Cardiac muscle cell (in vitro differentiated cells and primary cell): ENCODE data around the gene HNRNPF. TPM values are rescaled to one million over a fixed set of nuclear protein-coding genes. Genes with fewer than 3 reads are reported as not detected.
"Not testable (repeated sequence)": the region's sequence is repeated elsewhere in the genome, so short reads cannot be mapped to it uniquely, and the experiment has no call there.

Experiments
- DNase-seq, 2 donors: peaks; one replicate each; pipeline versions ENCODE4 v3.0.0 to v3.0.0-alpha.2; 2010 to 2017; ENCODE audit warnings: low read depth in 1 of 2, low spot score in 1 of 2
- H3K27ac ChIP-seq: fragments of 200-600 bp; sonication (generic); 2 replicates; pipeline ENCODE4 v1.5.1; 2016
- H3K27me3 ChIP-seq: fragments of 200-600 bp; sonication (generic); 2 replicates; pipeline ENCODE4 v1.6.0; 2016; ENCODE audit warnings: control low read depth
- H3K36me3 ChIP-seq: fragments of 200-600 bp; sonication (generic); 2 replicates; pipeline ENCODE4 v1.5.1; 2016; ENCODE audit warnings: control low read depth
- H3K4me1 ChIP-seq: fragments of 200-600 bp; sonication (generic); 2 replicates; pipeline ENCODE4 v1.8.1; 2017; ENCODE audit warnings: low read depth, mild to moderate bottlenecking, mixed run types
- H3K4me3 ChIP-seq: fragments of 200-600 bp; sonication (generic); 2 replicates; pipeline ENCODE4 v1.5.1; 2016; ENCODE audit warnings: mild to moderate bottlenecking
- H3K9me3 ChIP-seq: fragments of 200-600 bp; sonication (generic); 2 replicates; pipeline ENCODE4 v1.5.1; 2017; ENCODE audit warnings: low read depth, mild to moderate bottlenecking, control low read depth
- polyA plus RNA-seq: library from polyadenylated mRNA; unstranded; fragments of >200 nt; fragmentation: Nextera tagmentation; extraction: Ambion mirVana; gene quantifications from 2 replicates; pipeline ENCODE4 v1.2.1, GENCODE V29; 2016
- total RNA-seq: library from RNA; depleted of rRNA; stranded (reverse); fragments of >200 nt; gene quantifications from 2 replicates; pipeline ENCODE4 v1.2.3, GENCODE V29; 2016
- TF ChIP-seq, protein P1 (sequence below): IDR thresholded peaks from 2 replicates; pipeline ENCODE4 v1.5.1; 2012; ENCODE audit warnings: low read depth, mild to moderate bottlenecking, low read length

The HNRNPF gene
- total and polyA plus RNA-seq, 2 experiments from 2014 or later: 111 to 180 TPM

DNA sequence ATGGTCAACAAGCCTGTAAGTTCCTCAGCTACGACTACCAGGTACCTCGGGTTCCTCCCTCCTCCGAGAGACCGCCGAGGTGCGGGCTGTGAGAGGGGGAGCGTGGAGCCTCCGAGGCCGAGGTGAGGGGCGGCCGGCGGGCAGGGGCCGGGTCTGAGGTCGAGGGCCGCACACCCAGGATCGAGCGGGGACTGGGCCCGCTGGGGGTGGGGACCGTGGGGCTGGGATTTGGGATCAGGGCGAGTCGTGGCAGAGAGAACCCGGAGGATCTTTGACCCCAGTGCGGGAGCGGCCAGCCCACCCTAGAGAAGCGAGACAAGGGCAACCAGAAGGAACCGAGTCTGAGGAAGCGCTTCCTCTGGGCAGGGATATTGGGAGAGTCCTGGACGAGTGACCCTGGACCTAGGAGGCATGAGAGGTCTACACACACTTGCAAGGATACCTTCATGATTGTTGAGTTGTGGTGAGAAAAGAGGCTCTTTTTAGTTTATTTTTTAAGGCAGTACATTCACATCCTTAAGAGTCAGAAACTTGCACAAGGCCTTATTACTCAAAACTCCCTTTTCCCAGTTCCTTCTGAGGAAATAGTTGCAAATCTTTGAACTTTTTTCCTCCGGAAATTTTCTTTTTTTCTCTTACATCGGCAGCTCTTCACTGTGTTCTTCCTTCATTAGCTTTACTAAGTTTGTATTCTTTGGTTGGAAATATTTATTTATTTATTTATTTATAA is 28.3 kb upstream of the HNRNPF start:
- DNase-seq: peak in 1 of 2 donors; percentile 13
- Histone ChIP-seq H3K4me3 (peak overlapping the region; percentile 52), H3K4me1 (no peaks in the 10 kb centered on the region), H3K9me3 (no peaks in the 10 kb centered on the region), H3K36me3 (no peaks in the 10 kb centered on the region), H3K27me3 (no peaks in the 10 kb centered on the region), H3K27ac (peak overlapping the region; percentile 93)
- TF ChIP-seq, protein P1, sequence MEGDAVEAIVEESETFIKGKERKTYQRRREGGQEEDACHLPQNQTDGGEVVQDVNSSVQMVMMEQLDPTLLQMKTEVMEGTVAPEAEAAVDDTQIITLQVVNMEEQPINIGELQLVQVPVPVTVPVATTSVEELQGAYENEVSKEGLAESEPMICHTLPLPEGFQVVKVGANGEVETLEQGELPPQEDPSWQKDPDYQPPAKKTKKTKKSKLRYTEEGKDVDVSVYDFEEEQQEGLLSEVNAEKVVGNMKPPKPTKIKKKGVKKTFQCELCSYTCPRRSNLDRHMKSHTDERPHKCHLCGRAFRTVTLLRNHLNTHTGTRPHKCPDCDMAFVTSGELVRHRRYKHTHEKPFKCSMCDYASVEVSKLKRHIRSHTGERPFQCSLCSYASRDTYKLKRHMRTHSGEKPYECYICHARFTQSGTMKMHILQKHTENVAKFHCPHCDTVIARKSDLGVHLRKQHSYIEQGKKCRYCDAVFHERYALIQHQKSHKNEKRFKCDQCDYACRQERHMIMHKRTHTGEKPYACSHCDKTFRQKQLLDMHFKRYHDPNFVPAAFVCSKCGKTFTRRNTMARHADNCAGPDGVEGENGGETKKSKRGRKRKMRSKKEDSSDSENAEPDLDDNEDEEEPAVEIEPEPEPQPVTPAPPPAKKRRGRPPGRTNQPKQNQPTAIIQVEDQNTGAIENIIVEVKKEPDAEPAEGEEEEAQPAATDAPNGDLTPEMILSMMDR: no peak

DNA sequence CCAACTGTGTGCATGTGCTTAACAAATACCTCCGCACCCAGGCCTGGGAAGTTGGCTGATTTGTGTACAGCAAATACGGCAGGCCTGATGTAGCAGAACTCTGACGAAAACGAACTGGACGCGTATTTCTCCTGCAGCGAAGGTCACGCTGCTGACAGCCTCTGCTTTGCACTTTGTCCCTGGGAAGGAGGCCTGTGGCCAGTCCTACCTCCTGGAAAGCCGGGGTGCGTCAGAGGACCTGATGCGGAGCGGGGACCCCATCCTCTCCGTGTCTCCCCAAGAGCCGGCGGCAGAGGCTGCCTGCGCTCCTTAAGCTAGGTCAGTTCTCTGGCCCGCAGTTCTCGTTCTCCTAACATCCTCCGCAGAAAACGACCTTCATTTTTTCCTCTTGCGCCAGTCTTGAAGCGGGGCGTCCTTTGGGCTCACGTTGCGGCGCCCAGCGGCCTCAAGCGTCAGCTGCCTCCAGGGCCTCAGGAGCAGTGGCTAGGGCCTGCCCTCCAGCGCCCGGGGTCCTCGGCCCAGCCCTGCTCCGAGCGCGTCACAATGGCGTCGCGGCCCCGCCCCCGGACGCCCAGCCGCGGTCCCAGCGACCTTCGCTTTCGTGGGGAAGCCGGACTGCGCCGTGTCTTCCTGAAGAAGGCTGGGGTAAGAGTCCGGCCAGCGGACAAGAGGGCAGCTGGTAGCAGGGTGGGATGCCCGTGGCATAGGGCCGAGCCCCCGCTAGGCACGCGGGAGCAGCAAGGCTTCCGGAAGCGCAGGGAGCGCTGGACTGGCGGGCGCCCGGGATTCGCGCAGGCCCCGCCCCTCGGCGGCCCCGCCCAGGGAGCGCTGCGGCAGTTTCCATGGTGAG is 27.5 kb upstream of the HNRNPF start, which contains the start of gene ZNF487:
TSS of gene ZNF487 (plus strand) at position 821 of the 850 bp plus-strand sequence. CDS start 38,703 bp downstream, outside the sequence.
- Histone ChIP-seq H3K27ac (peak within 1 kb of the TSS; percentile 93), H3K4me3 (peak within 1 kb of the TSS; percentile 52), H3K9me3 (no peaks in the 10 kb centered on the region), H3K4me1 (no peaks in the 10 kb centered on the region), H3K27me3 (no peaks in the 10 kb centered on the region), H3K36me3 (no peaks in the 10 kb centered on the region)
- TF ChIP-seq, protein P1: peak; percentile 31
- peak; percentile 92 to 93 for DNase-seq

DNA sequence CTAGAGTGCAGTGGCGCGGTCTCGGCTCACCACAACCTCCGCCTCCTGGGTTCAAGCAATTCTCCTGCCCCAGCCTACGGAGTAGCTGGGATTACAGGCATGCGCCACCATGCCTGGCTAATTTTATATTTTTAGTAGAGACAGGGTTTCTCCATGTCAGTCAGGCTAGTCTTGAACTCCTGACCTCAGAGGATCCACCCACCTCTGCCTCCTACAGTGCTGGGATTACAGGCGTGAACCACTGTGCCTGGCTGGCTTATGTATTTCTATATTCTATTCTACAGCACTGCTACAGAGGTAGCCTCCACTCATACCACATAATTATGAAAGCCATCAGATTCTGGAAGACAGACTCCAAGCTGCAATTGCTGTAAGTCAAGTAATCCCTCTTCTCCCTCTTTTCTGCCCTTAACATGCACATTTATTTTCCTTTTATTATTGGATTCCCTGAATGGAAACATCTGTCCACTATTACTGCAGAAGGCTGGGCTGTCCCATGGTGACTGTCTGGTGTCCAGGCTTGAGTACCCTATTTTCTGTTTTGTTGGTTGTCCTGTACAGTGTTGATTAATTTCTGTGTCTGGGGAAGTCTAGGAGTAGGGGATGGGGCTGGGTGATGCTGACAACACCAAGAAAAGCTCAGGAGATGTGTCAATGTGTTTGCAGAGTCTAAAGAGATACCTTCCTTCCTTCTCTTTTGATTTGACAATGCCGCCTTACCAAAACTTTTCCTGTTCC is 22.1 kb upstream of the HNRNPF start:
- no peak overlapping the region for H3K27ac ChIP-seq
- no peaks in the 10 kb centered on the region for H3K9me3 ChIP-seq
- no peaks in the 10 kb centered on the region for H3K36me3 ChIP-seq
- no peaks in the 10 kb centered on the region for H3K27me3 ChIP-seq
- H3K4me1 ChIP-seq: no peaks in the 10 kb centered on the region
- H3K4me3 ChIP-seq: no peak overlapping the region
- DNase-seq: no peak
- TF ChIP-seq, protein P1: no peak

DNA sequence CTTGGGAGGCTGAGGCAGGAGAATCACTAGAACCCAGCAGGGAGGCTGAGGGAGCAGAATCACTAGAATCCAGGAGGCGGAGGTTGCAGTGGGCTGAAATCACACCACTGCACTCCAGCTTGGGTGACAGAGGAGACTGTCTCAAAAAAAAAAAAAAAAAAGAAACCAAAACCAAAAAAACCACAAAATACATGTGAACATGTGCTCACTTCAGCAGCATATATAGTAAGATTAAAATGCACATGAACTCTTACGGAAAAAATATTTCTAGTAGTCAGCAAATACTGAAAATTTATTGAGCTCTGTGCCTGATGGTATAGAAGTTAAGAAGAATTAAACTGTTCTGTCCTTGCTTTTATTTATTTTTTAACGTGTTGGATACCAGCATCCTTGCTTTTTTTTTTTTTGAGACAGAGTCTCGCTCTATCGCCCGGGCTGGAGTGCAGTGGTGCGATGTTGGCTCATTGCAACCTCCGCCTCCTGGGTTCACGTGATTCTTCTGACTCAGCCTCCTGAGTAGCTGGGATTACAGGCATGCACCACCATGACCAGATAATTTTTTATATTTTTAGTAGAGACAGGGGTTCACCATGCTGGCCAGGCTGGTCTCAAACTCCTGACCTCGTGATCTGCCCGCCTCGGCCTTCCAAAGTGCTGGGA is 18.3 kb upstream of the HNRNPF start:
- Histone ChIP-seq H3K27ac (no peak overlapping the region), H3K4me1 (no peaks in the 10 kb centered on the region), H3K27me3 (no peaks in the 10 kb centered on the region), H3K36me3 (no peaks in the 10 kb centered on the region), H3K9me3 (no peaks in the 10 kb centered on the region), H3K4me3 (no peak overlapping the region)
- TF ChIP-seq, protein P1: no peak
- no peak for DNase-seq

DNA sequence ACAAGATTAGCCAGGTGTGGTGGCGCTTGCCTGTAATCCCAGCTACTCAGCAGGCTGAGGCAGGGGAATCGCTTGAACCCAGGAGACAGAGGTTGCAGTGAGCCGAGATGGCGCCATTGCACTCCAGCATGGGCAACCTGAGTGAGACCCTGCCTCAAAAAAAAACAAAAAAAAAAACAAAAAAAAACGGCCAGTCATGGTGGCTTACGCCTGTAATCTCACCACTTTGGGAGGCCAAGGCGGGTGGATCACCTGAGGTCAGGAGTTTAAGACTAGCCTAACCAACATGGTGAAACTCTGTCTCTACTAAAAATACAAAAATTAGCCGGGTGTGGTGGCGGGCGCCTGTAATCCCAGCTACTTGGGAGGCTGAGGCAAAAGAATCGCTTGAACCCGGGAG is 17.5 kb upstream of the HNRNPF start:
- not testable (repeated sequence) for H3K36me3 ChIP-seq, H3K4me3 ChIP-seq, H3K9me3 ChIP-seq

More for the DNA sequence above, 17.5 kb upstream of the HNRNPF start:
- H3K27me3 ChIP-seq, DNase-seq, H3K27ac ChIP-seq, H3K4me1 ChIP-seq: not testable (repeated sequence)
